A549 (cell line): Measurements from ENCODE around the gene ELOVL3. TPM values are rescaled to one million over a fixed set of nuclear protein-coding genes. Genes with fewer than 3 reads are reported as not detected.

Experiments used
- ATAC-seq, 2 experiments: fragments of 200-7000 bp in 1 of 2; fragments of >200 bp in 1 of 2; cut with Nextera tagmentation in 1 of 2; cut with Tn5 transposase in 1 of 2; 3 replicates each; pipeline versions ENCODE4 v1.8.0 to v1.9.1; 2018 to 2020; ENCODE audit warnings: mild to moderate bottlenecking in 1 of 2, moderate library complexity in 1 of 2
- CTCF ChIA-PET: fragments of 300-600 bp; sonication (Branson Sonifier 250); formaldehyde crosslinking; extraction: SDS; loops from one replicate; lab custom pipeline; 2021; ENCODE audit warnings: antibody characterized with exemption, inconsistent platforms; lab: Yijun Ruan, JAX
- POLR2A ChIA-PET: fragments of 350-600 bp; formaldehyde crosslinking; extraction: SDS; loops from one replicate; lab custom pipeline; 2021; ENCODE audit warnings: antibody characterized with exemption, inconsistent platforms; lab: Yijun Ruan, JAX
- DNase-seq, 2 experiments: peaks; one replicate each; pipeline versions ENCODE4 v3.0.0 to v3.0.0-alpha.2; 2011 to 2016; ENCODE audit warnings: low read depth in 1 of 2, low spot score in 1 of 2
- FAIRE-seq: peaks from 2 replicates; lab custom pipeline; 2011; peaks lifted over from hg19 to GRCh38; lab: Jason Lieb, UNC
- H3K27ac ChIP-seq, 2 experiments: fragments of >200 bp; sonication (Bioruptor Twin); formaldehyde crosslinking; 3 replicates each; pipeline ENCODE4 v1.5.1; 2016 to 2017
- H3K4me1 ChIP-seq: fragments of >200 bp; sonication (Bioruptor Twin); formaldehyde crosslinking; 3 replicates; pipeline ENCODE4 v1.6.1; 2016
- H3K4me2 ChIP-seq: fragments of >200 bp; sonication (Bioruptor Twin); formaldehyde crosslinking; 3 replicates; pipeline ENCODE4 v1.6.1; 2016
- H3K4me3 ChIP-seq: fragments of >200 bp; sonication (Bioruptor Twin); formaldehyde crosslinking; 3 replicates; pipeline ENCODE4 v1.5.1; 2016
- H3K9me3 ChIP-seq: fragments of >200 bp; sonication (Bioruptor Twin); formaldehyde crosslinking; 3 replicates; pipeline ENCODE4 v1.6.1; 2016
- ATOH8 ChIP-seq: fragments of 250-450 bp; sonication (Bioruptor Pico); IDR thresholded peaks from 2 replicates; pipeline ENCODE4 v1.5.0; 2020; ENCODE audit warnings: low read depth, mild to moderate bottlenecking, moderate library complexity
- BCL3 ChIP-seq: fragments of >200 bp; sonication (Bioruptor Twin); formaldehyde crosslinking; IDR thresholded peaks from 3 replicates; pipeline ENCODE4 v1.6.1; 2016
- BHLHE40 ChIP-seq: IDR thresholded peaks from 2 replicates; pipeline ENCODE4 v1.6.1; 2012; ENCODE audit warnings: low read depth, low read length, inconsistent platforms
- CEBPB ChIP-seq, 2 experiments: fragments of >200 bp in 1 of 2; sonication (Bioruptor Twin) in 1 of 2; formaldehyde crosslinking in 1 of 2; IDR thresholded peaks; 2 replicates each; pipeline ENCODE4 v1.6.1; 2012 to 2016
- CHD2 ChIP-seq: fragments of 150-350 bp; IDR thresholded peaks from 2 replicates; pipeline ENCODE4 v1.6.1; 2014; ENCODE audit warnings: low read length; ENCODE audit not compliant: partially characterized antibody
- CHD4 ChIP-seq: fragments of 200-600 bp; sonication (generic); IDR thresholded peaks from 2 replicates; pipeline ENCODE4 v1.6.1; 2016; ENCODE audit warnings: antibody characterized with exemption, mild to moderate bottlenecking, borderline replicate concordance
- CTCF ChIP-seq: fragments of >200 bp; sonication (Bioruptor Twin); formaldehyde crosslinking; IDR thresholded peaks from 3 replicates; pipeline ENCODE4 v1.5.1; 2016
- FOSL2 ChIP-seq, 2 experiments: fragments of 450-650 bp in 1 of 2; fragments of >200 bp in 1 of 2; sonication (Bioruptor Twin) in 1 of 2; formaldehyde crosslinking; IDR thresholded peaks; 2 replicates each; pipeline versions ENCODE4 v1.5.0 to v1.6.1; 2016 to 2020; ENCODE audit warnings: mild to moderate bottlenecking in 1 of 2, moderate library complexity in 1 of 2
- HDAC2 ChIP-seq: fragments of 200-600 bp; sonication (generic); IDR thresholded peaks from 2 replicates; pipeline ENCODE4 v1.6.1; 2016
- HMGXB4 ChIP-seq: fragments of 250-450 bp; sonication (Bioruptor Pico); IDR thresholded peaks from 2 replicates; pipeline ENCODE4 v1.5.0; 2021; ENCODE audit warnings: mild to moderate bottlenecking, moderate library complexity, borderline replicate concordance
- POLR2AphosphoS2 ChIP-seq: conservative IDR thresholded peaks from 2 replicates; pipeline ENCODE4 v1.6.1; 2012; ENCODE audit warnings: low read length, improper control_type of control experiment, inconsistent platforms
- RFX5 ChIP-seq: fragments of 450-650 bp; IDR thresholded peaks from 2 replicates; pipeline ENCODE4 v1.7.1; 2014; ENCODE audit warnings: antibody characterized with exemption, mild to moderate bottlenecking, moderate library complexity
- SMC3 ChIP-seq: fragments of >200 bp; sonication (Bioruptor Twin); formaldehyde crosslinking; IDR thresholded peaks from 3 replicates; pipeline ENCODE4 v1.6.1; 2018; ENCODE audit warnings: inconsistent platforms
- ZFP36 ChIP-seq: fragments of 450-650 bp; IDR thresholded peaks from 2 replicates; pipeline ENCODE4 v1.6.1; 2014; ENCODE audit warnings: borderline replicate concordance; ENCODE audit not compliant: partially characterized antibody
- WGBS: methylation state at CpG from one replicate; pipeline ENCODE4 v1.1.6; 2017; ENCODE audit errors: missing lambda C conversion rate; 5-methylcytosine and 5-hydroxymethylcytosine counted together
- polyA plus RNA-seq, 4 experiments: library from polyadenylated mRNA; depleted of rRNA in 3 of 4; stranded (reverse); fragments of >200 nt; fragmentation: RNase III in 1 of 4; extraction: RNeasy Plus Mini Kit Qiagen cat#74134 plus additional on column Dnase treatment in 1 of 4; gene quantifications; 2 replicates in 3 of 4; 3 replicates in 1 of 4; pipeline ENCODE4 v1.2.3, GENCODE V29; 2011 to 2017

ELOVL3 gene
- polyA plus RNA-seq, 2 of the 4 experiments (the other 2 are of a cell fraction): 0.22 to 0.53 TPM

GRCh38 chr10:102196893-102197292, 29.2 kb upstream of the ELOVL3 start:
- no peak overlapping the region for H3K4me2 ChIP-seq
- DNase-seq: no peak
- H3K4me3 ChIP-seq: no peak overlapping the region
- no peak for FAIRE-seq
- no peak for ATAC-seq
- peaks cover 6% of the 10 kb centered on the region; the same call in 1 of the 3 replicates for H3K4me1 ChIP-seq
- POLR2A ChIA-PET: no interaction called here
- peaks cover 13% of the 10 kb centered on the region for H3K9me3 ChIP-seq
- CTCF ChIA-PET: no interaction called here
- WGBS: 62% methylated on average over 2 of the region's 2 CpGs
- TF ChIP-seq BHLHE40: no peak
- no peak for TF ChIP-seq HMGXB4 (CRISPR knock-in tag)
- TF ChIP-seq POLR2AphosphoS2: no peak
- TF ChIP-seq SMC3: no peak
- TF ChIP-seq CHD2: no peak
- TF ChIP-seq ZFP36: no peak
- no peak for TF ChIP-seq FOSL2 (IDR thresholded peaks at IDR 0.05)
- TF ChIP-seq FOSL2 (CRISPR knock-in tag; IDR thresholded peaks at IDR 0.05): no peak
- no peak for TF ChIP-seq CHD4
- no peak for TF ChIP-seq CTCF
- TF ChIP-seq CEBPB (IDR thresholded peaks at IDR 0.05): no peak
- no peak for TF ChIP-seq HDAC2
- TF ChIP-seq ATOH8 (CRISPR knock-in tag): no peak
- no peak for TF ChIP-seq BCL3
- H3K27ac ChIP-seq: no peak overlapping the region

- WGBS: 34% methylated on average over 2 of the region's 2 CpGs
- peaks cover 6% of the 10 kb centered on the region; the same call in 1 of the 3 replicates for H3K4me1 ChIP-seq
- CTCF ChIA-PET: interaction anchor here (1.2 to 2.8 kb wide), 2 partner anchors 10 to 32 kb away, joined by 3 to 14 read pairs; no protein-coding TSS in a partner anchor
- no peak overlapping the region for H3K4me3 ChIP-seq
- DNase-seq (peak in 1 of 2 experiments; percentile 54), FAIRE-seq (no peak), ATAC-seq (peak in 1 of 2 experiments; percentile 54; a peak in 1 of 6 replicates)
- TF ChIP-seq RFX5 (no peak), CEBPB (IDR thresholded peaks at IDR 0.05) (peak in 1 of 2 experiments; percentile 38; a peak in 1 of 4 replicates)
- H3K27ac ChIP-seq: no peak overlapping the region
- H3K9me3 ChIP-seq: 0 out of 3 replicates have a peak, but pooled peaks cover 1% of the 10 kb centered on the region
- H3K4me2 ChIP-seq: peak overlapping the region; percentile 41
- POLR2A ChIA-PET: no interaction called here
Observed at GRCh38 chr10:102198027-102198426, 28.1 kb upstream of the ELOVL3 start.
